Endodermal cell (in vitro differentiated cells): ENCODE results near the gene ABR. TPM values are rescaled to one million over a fixed set of nuclear protein-coding genes. Genes with fewer than 3 reads are reported as not detected.

ENCODE experiments used
- DNase-seq: peaks from one replicate; pipeline ENCODE4 v3.0.0-alpha.2; 2017
- H3K27ac ChIP-seq: 2 replicates; pipeline ENCODE4 v1.5.1; 2013; ENCODE audit warnings: mild to moderate bottlenecking, low read depth, low read length, moderate library complexity
- H3K27me3 ChIP-seq: 2 replicates; pipeline ENCODE4 v1.6.1; 2013; ENCODE audit warnings: mild to moderate bottlenecking, low read length, moderate library complexity; ENCODE audit not compliant: insufficient read depth, control insufficient read depth, poor library complexity, severe bottlenecking
- H3K36me3 ChIP-seq: 2 replicates; pipeline ENCODE4 v1.7.0; 2013; ENCODE audit warnings: mild to moderate bottlenecking, low read length, moderate library complexity; ENCODE audit not compliant: control insufficient read depth, insufficient read depth
- H3K4me1 ChIP-seq: one replicate; pipeline ENCODE4 v1.7.0; 2013; ENCODE audit warnings: low read length; ENCODE audit not compliant: control insufficient read depth, insufficient read depth
- H3K4me3 ChIP-seq: 2 replicates; pipeline ENCODE4 v1.5.1; 2013; ENCODE audit warnings: mild to moderate bottlenecking, low read length, moderate library complexity
- H3K9ac ChIP-seq: 2 replicates; pipeline ENCODE4 v1.6.1; 2013; ENCODE audit warnings: mild to moderate bottlenecking, low read length, moderate library complexity; ENCODE audit not compliant: poor library complexity, severe bottlenecking; ENCODE audit errors: extremely low read depth
- H3K9me3 ChIP-seq: 2 replicates; pipeline ENCODE4 v1.6.1; 2013; ENCODE audit warnings: mild to moderate bottlenecking, low read length, moderate library complexity; ENCODE audit not compliant: control insufficient read depth
- H3K27ac Mint-ChIP-seq: 2 replicates; pipeline ENCODE4 v1.8.0; 2020; ENCODE audit warnings: mixed read lengths
- H3K27me3 Mint-ChIP-seq: 2 replicates; pipeline ENCODE4 v1.8.0; 2021; ENCODE audit warnings: mild to moderate bottlenecking, mixed read lengths; ENCODE audit not compliant: insufficient read depth
- H3K36me3 Mint-ChIP-seq: 2 replicates; pipeline ENCODE4 v1.8.0; 2020; ENCODE audit warnings: low read depth, mixed read lengths
- H3K4me1 Mint-ChIP-seq: 2 replicates; pipeline ENCODE4 v1.8.0; 2020; ENCODE audit warnings: mixed read lengths
- H3K4me3 Mint-ChIP-seq: 2 replicates; pipeline ENCODE4 v1.8.0; 2020; ENCODE audit warnings: mild to moderate bottlenecking, moderate library complexity, mixed read lengths
- H3K9me3 Mint-ChIP-seq: 2 replicates; pipeline ENCODE4 v1.8.0; 2020; ENCODE audit warnings: mild to moderate bottlenecking, mixed read lengths
- WGBS, 2 experiments: methylation state at CpG; one replicate each; pipeline versions ENCODE4 v1.1.5 to v1.1.7; 2013; ENCODE audit warnings: missing lambda C conversion rate in 2 of 2, mixed read lengths in 1 of 2; ENCODE audit not compliant: insufficient coverage in 1 of 2, insufficient read length in 1 of 2; 5-methylcytosine and 5-hydroxymethylcytosine counted together
- total RNA-seq, 2 donors: library from RNA; stranded (reverse); fragmentation: NEBNext Ultra II Directional in 1 of 2; extraction: Animal tissue kit (Norgen Biotek cat#: 25700) in 1 of 2; gene quantifications; 2 replicates in 1 of 2; 3 replicates in 1 of 2; pipeline ENCODE4 v1.2.1, GENCODE V29; 2021
- TF ChIP-seq, protein P1 (sequence below): fragments of 200-600 bp; sonication (generic); conservative IDR thresholded peaks from 2 replicates; pipeline ENCODE4 v1.5.0; 2021; ENCODE audit warnings: antibody characterized with exemption, mild to moderate bottlenecking

ABR gene
- total RNA-seq, 2 donors from 2014 or later, result 51.1 to 58.7 TPM

DNA sequence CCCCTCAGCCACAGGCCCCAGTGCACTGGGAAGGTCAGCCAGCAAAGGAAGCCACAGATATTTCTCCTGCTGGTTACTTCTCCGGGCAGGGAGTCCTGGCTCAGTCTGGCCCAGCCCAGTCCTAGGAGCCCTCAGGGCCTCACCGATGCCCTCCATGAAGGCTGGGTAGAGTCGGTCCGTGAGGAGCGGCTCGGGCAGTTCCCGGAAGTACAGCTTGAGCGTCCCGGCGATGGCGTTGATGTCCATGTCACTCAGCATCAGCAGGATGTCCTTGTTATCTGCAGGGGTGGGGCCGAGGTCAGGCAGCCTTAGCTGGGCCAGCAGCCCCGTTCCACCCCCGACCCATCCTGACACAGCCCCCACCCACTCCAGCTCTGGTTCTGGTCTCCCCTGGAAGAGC lies 169.2 kb downstream of the ABR start:
- Histone ChIP-seq H3K36me3 (peaks cover 8% of the 10 kb centered on the region), H3K9ac (no peak overlapping the region), H3K27me3 (no peaks in the 10 kb centered on the region), H3K4me1 (peaks cover 6% of the 10 kb centered on the region), H3K27ac (no peak overlapping the region), H3K4me3 (no peak overlapping the region), H3K9me3 (no peaks in the 10 kb centered on the region)
- H3K4me3 Mint-ChIP-seq, result no peak overlapping the region
- no peak for DNase-seq
- H3K36me3 Mint-ChIP-seq, result peaks cover 4% of the 10 kb centered on the region
- no peaks in the 10 kb centered on the region for H3K4me1 Mint-ChIP-seq
- 89 to 93% methylated on average over 11 to 14 of the region's 14 CpGs for WGBS, 2 experiments
- H3K9me3 Mint-ChIP-seq, result no peaks in the 10 kb centered on the region
- TF ChIP-seq, protein P1, sequence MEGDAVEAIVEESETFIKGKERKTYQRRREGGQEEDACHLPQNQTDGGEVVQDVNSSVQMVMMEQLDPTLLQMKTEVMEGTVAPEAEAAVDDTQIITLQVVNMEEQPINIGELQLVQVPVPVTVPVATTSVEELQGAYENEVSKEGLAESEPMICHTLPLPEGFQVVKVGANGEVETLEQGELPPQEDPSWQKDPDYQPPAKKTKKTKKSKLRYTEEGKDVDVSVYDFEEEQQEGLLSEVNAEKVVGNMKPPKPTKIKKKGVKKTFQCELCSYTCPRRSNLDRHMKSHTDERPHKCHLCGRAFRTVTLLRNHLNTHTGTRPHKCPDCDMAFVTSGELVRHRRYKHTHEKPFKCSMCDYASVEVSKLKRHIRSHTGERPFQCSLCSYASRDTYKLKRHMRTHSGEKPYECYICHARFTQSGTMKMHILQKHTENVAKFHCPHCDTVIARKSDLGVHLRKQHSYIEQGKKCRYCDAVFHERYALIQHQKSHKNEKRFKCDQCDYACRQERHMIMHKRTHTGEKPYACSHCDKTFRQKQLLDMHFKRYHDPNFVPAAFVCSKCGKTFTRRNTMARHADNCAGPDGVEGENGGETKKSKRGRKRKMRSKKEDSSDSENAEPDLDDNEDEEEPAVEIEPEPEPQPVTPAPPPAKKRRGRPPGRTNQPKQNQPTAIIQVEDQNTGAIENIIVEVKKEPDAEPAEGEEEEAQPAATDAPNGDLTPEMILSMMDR, result no peak
- H3K27me3 Mint-ChIP-seq, result no peaks in the 10 kb centered on the region
- no peak overlapping the region for H3K27ac Mint-ChIP-seq

DNA sequence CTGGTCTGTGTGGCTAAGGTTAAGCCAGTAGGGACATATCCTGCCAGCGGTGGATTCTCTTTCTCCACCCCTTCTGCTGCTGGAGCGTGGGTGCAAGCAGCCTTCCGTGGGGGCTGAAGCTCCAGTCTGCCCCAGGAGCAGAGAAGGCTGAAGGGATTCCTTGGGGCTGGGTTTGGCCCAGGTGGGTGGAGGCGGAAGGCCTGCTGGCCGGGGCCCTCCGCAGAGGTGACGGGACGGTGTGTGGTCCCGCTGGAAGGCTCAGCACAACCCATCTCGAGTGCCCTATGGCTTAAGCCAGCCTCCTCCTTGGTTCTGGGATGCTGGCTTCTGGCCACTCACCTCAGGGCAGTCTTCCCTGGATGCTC lies 169.7 kb downstream of the ABR start:
- Histone ChIP-seq H3K36me3 (peaks cover 10% of the 10 kb centered on the region), H3K27ac (no peak overlapping the region), H3K9ac (no peak overlapping the region), H3K4me3 (no peak overlapping the region), H3K9me3 (no peaks in the 10 kb centered on the region), H3K4me1 (peaks cover 8% of the 10 kb centered on the region), H3K27me3 (no peaks in the 10 kb centered on the region)
- 87 to 93% methylated on average over 8 to 10 of the region's 10 CpGs for WGBS, 2 experiments
- H3K9me3 Mint-ChIP-seq, result no peaks in the 10 kb centered on the region
- no peak overlapping the region for H3K4me3 Mint-ChIP-seq
- H3K27me3 Mint-ChIP-seq, result no peaks in the 10 kb centered on the region
- H3K27ac Mint-ChIP-seq, result no peak overlapping the region
- TF ChIP-seq, protein P1, result no peak
- DNase-seq, result no peak
- no peaks in the 10 kb centered on the region for H3K4me1 Mint-ChIP-seq
- H3K36me3 Mint-ChIP-seq, result peaks cover 8% of the 10 kb centered on the region

DNA sequence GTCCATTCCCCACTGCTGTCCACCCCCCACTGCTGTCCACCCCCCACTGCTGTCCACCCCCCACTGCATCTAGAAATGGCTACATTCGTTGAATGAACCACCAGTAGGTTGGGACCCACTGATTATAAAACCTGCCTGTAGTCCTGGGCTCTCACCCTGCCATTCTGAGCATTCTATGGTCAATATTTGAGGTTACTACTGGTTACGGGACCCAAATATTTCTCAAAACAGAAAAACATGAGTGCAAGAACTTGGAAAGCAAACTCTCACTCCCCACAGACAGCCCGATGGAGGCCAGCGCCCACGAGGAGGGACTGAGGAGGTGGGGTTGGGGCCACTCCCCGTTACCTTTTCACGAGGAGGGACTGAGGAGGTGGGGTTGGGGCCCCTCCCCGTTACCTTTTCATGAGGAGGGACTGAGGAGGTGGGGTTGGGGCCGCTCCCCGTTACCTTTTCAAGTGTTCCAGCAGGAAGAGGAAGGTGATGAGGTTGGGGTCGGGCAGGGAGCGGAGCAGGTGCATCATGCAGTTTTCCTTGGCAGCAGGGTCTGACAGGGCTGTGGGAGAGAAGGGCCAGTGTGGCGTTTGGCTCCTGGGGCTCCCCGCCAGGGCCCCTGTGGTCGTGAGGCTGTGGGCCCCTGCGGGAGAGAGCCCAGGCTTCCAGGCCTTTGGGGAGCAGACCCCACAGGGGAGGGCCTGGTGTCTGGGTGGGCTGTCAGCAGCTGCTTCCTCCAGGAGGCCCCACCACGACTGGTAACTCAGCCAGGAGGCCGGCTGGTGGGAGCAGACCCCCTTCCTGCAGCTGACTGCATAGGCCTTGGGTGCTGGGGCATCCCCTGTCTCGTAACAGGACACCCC lies 170.3 kb downstream of the ABR start:
- H3K4me3 Mint-ChIP-seq, result no peak overlapping the region
- no peaks in the 10 kb centered on the region for H3K27me3 ChIP-seq
- H3K4me1 Mint-ChIP-seq, result no peaks in the 10 kb centered on the region
- H3K27ac ChIP-seq, result no peak overlapping the region
- H3K9ac ChIP-seq, result no peak overlapping the region
- H3K4me3 ChIP-seq, result no peak overlapping the region
- peaks cover 10% of the 10 kb centered on the region for H3K36me3 Mint-ChIP-seq
- no peaks in the 10 kb centered on the region for H3K27me3 Mint-ChIP-seq
- H3K9me3 ChIP-seq, result no peaks in the 10 kb centered on the region
- peaks cover 11% of the 10 kb centered on the region for H3K4me1 ChIP-seq
- no peaks in the 10 kb centered on the region for H3K9me3 Mint-ChIP-seq
- TF ChIP-seq, protein P1, result no peak
- WGBS, 2 experiments, result 90 to 91% methylated on average over 9 to 19 of the region's 19 CpGs
- H3K36me3 ChIP-seq, result peaks cover 10% of the 10 kb centered on the region
- H3K27ac Mint-ChIP-seq, result no peak overlapping the region
- DNase-seq, result no peak
